ENCODE measurements around the gene MOB3A.

DNA sequence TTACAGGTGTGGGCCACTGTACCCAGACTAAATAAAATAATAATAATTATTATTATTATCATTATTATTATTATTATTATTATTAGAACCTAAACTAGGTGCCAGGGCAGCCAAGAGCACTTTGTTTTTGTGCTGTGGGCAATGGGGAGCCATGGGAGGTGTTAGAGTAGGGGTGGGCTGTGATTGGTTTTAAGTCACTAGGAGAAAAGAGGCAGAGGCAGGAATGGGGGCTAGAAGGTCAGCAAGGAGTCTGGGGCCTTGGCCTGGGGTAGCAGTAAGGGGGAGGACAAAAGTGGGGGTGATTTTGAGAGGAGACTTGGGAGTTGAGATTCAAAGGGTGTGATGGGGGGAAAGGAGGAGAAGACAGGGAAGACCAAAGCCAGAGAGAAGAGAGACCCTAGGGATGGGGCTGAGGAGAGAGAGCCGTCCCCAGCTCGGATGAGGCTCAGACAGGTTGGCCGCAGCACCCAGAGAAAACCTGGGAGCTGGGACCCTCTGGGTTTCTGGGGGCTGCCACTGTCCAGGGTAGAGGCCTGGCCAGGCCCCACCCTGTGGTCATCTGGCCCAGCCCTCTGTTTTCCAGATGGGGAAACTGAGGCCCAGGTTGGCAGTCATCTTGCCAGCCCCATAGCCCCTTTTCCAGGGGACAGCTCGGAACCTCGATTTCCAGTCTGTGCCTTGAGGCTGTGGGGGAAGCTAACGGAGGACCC is 62.9 kb downstream of the MOB3A start:
- TF ChIP-seq CTCF (IDR thresholded peaks at IDR 0.05) (no peak), POLR2A (IDR thresholded peaks at IDR 0.05) (no peak)

Data from transverse colon (tissue), 3 donors.